IPS-NIHi11 (cell line): ENCODE measurements around the gene RNU4-1.
A peak's percentile ranks its signal among the peaks of the same experiment; 100 is the strongest.
"Not testable (repeated sequence)": the region's sequence is repeated elsewhere in the genome, so short reads cannot be mapped to it uniquely, and the experiment has no call there.

ENCODE experiments used
- DNase-seq: peaks from one replicate; pipeline ENCODE4 v3.0.0; 2012; ENCODE audit warnings: mixed read lengths, low spot score

The RNU4-1 gene

DNA sequence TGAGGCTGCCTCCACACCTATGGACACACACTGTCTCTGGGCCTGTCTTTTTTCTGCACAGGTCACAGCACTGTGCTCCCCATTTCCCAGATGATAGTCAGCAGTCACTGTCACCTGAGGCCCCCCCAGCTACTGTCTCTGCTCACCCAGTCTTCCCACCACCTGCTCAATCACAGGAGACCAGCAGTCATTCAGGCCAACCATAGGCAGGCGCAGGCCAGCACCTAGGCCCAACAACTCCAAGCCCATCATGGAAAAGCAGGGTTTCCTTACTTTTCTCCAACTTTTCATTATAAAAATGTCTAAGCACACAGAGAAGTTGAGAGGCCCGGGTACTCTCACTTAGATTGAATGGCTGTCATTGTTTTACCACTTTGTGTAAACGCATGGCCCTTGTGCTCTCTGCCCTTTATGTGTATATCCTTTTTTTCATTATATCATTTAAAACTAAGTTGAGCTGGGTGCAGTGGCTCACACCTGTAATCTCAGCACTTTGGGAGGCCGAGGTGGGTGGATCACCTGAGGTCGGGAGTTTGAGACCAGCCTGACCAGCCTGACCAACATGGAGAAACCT, 34.6 kb downstream of the RNU4-1 start:
- DNase-seq: no peak

DNA sequence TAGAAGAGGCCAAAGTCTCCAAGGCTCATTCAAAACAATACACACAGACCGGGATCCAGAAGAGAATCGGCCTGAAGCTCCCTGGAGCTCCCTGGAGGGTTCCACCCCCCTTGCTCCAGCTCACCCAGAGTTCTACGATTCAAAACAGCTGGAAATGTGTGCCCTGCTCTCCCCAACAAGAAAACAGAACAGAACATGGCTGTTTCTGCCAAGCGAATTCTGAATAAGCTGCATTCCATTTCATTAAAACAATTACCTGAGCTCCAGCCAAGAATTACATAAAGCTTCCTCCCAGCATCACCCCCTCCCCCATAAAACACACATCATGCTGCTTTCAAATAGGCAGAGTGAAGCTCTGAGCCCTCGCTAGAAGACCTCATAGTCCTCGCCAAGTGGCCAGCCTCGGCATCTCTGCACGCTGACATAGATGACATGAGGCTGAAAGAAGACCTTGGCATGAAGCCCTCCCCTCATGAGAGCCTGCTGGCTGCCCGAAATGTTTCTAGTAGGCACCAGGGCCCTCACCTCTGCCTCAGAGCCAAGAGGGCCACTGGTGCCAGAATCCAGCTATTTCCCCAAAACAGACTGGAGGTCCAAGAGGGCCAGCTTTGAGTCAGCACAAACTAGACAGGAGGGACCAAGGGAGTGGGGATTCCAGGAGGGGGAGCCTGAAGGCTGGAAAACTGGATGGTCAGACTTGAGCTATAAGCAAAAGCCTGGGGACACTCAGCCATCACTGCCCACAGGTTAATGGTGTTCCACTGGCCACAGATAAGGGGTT, 35.8 kb downstream of the RNU4-1 start:
- peak; percentile 59 for DNase-seq

DNA sequence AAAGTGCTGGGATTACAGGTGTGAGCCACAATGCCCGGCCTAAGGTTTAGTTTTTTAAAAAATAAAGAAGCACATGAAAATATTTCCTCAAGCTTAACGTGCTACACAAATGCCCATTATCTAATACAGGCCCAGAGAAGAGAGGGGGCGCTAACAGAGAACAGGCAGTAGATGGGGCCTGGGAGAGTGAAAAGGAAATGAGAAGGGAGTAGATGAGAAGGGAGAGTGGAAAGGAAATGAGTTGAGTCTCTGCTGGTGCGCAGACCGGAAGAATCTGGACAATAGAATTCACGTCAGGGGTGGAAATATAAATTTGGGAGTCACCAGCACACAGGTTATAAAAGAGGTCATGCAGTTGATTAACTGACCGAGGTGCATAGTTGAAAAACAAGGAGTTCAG, 38.2 kb downstream of the RNU4-1 start:
- DNase-seq: no peak

DNA sequence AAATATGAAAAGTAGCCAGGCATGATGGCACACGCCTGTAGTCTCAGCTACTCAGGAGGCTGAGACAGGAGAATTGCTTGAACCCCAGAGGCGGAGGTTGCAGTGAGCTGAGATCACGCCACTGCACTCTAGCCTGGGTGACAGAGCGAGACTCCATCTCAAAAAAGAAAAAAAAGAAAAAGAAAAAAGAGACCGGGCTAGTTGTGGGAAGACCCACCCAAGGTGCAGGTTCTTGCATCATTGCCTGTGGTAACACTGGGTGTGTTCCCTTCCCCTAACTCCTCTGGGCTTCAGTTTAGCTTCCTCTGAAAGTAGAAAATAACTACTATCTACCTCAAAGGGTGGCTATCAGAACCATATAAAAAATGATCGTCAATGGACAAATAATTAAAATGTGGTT, 39.7 kb downstream of the RNU4-1 start:
- not testable (repeated sequence) for DNase-seq

DNA sequence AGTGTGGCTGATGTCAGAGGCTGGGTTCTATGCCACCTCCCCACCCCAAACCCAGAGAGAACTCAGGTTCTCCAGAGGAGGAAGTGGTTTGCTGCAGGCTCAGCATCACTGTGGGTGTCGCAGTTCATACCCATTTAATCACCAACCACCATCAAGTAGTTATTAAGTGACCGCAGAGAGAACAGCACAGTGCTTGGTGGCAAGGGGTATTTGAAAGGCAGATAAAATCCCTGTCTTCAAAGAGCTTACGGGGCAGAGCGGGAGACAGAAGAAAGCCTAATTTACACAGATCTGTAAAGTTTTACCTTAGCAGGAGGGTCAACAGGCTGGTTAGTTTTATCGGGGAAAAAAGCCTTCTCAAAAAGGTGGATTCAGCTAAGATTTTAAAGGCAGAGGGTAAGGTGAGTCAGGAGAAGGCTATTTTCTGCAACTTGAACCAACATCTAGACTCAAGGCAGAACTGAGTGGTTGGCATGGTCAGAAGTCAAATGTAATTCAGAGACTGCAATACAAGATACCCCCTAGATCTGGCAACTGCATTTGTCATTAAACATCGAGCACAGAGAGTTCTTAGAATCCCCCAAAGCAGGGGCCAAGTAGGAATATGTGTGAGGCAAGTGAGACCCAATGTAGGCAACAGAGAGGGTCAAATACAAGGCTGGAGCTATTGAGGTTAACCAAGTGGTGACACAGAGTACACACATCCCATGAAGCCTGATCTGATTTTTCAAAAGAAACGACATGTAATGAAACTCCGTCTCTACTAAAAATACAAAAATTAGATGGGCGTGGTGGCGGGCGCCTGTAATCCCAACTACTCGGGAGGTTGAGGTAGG, 40.7 kb downstream of the RNU4-1 start:
- no peak for DNase-seq

DNA sequence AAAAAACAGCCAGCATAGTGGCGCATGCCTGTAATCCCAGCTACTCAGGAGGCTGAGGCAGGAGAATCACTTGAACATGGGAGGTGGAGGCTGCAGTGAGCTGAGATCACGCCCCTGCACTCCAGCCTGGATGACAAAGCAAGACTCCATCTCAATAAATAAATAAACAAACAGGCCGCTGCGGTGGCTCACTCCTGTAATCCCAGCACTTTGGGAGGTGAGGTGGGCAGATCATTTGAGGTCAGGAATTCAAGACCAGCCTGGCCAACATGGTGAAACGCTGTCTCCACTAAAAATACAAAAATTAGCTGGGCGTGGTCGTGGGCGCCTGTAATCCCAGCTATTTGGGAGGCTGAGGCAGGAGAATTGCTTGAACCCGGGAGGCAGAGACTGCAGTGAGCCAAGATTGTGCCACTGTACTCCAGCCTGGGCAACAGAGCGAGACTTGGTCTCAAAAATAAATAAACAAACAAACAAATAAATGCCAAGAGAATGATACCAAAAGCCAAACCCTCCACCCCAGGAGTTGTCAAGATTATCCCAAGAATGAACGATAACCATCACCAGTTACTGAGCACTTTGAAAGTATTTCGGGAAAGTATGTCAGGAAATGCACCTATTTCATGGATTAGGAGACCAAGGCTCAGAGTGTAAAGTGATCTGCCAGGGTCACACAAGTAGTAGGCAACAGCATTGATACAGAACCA, 41.5 kb downstream of the RNU4-1 start:
- DNase-seq: not testable (repeated sequence)

DNA sequence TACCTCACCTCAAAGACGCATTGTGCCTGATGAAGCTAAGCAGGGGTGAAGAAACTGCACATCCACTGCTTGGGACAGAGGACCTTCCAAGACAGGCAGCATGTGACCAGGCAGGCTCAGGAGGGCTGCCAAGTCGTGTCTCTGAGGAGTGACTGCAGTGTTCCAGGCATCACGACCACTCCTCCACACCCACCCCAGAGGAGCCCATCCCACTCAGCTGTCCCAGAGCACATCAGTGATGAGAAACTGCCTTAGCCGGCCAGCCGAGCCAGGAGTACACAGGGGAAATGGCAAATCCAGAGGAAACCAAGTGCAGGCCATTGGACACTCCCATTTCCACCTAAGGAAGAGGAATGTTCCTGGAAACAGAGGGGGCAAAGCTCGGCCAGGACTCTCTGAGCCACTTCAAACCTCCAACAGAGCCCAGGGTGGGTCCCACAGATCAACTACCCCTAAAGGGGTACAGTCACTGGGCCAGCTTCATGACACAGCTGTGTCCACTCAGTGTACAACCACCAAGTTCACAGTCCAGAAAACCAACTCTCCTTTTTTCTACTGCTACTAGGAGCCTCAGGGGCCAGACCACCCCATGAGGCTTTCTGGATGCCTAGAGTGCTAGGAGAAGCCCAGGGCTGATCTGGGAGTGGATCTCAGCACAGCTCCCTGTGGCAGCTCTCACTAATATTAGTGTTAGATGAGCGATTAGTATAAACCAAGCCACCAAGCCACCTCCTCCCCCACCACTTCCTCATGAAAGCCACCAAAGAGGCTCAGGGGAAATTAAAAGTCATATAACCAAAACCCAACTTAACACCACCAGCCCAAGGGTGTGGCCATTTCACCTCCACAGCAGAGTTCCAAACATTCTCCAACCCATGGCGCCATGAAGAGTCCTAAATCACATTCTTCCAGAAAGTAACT, 42.9 kb downstream of the RNU4-1 start:
- DNase-seq: no peak

DNA sequence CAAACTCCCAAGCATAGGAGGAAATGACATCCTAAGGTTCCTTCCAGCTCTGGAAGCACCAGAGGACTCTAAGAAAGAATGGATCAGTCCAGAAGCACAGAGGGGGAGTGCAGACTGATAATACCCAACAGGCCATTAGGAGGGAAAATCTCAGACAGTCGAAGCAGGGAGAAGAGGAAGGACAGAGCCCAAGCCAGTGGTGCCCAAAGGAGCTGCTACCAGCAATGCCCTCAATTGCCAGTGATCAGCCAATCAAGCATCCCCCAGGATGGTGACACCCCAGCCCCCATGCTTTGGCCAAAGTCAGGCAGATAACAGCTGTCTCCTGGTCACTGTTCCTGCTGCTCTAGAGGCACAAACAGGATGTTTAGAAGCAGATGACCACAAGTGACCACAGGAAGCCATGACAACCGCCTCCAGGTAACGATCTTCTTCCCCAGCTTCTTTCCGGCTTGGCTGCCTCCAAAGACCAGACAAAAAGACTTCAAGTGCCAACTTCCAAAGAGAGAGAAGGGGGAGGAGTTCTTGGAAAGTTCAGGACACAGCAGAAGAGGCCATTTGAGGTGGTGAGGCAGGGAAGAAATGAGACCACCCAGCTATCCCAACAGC, 43.7 kb downstream of the RNU4-1 start:
- DNase-seq: no peak

DNA sequence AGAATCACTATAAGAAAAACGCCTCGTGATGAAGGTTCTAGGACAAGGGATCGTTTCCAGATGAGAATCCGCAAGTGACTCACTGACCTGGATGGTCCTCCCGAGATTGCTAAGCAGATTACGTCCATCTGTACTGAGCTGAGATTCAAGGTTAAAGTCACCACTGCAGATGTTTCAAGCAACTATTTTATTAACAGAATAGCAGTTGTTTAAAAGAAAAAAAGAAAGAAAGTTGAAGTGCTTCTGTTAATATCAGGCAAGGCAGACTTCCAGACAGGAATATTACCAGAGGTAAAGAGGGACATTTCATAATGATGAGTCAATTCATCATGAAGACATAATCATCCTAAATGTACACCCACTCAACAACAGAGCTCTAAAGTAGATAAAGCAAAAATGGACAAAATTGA, 45.4 kb downstream of the RNU4-1 start:
- DNase-seq: no peak

DNA sequence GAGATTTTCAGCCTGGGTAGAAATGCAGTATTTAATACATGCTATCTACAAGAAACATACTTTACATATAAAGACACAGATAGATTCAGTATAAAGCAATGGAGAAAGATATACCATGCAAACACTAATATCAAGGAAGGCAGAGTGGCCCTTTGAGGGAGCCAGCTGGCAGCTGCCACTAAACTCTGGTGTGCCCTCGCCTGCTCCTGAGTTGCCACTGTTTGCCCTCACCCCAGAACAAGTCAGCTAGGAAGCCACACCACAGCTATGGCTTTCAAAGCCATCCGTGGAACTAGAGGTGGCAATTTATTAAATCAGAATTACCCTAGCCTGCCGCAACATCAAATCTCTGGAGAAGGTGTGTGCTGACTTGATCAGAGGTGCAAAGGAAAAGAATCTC, 45.9 kb downstream of the RNU4-1 start:
- no peak for DNase-seq

DNA sequence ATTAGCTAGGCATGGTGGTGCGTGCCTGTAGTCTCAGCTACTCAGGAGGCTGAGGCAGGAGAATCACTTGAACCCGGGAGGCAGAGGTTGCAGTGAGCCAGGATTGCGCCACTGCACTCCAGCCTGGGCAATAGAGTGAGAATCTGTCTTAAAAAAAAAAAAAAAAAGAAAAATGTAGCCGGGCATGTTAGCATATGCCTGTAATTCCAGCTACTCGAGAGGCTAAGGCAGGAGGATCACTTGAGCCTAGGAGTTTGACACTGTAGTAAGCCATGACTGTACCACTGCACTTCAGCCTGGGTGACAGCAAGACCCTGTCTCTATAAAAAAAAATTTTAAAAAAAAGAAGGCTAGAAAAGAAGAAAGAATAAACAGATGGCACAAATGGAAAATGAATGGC, 46.3 kb downstream of the RNU4-1 start:
- not testable (repeated sequence) for DNase-seq
